Cardiac septum (tissue), 1 donor: ENCODE data around the gene RAMP1. TPM values are rescaled to one million over a fixed set of nuclear protein-coding genes. Genes with fewer than 3 reads are reported as not detected.
"Not testable (repeated sequence)": the region's sequence is repeated elsewhere in the genome, so short reads cannot be mapped to it uniquely, and the experiment has no call there.

Experiments used
- DNase-seq: peaks from one replicate; pipeline ENCODE4 v3.0.0-alpha.2; 2020; ENCODE audit warnings: low spot score
- intact Hi-C: fragments of 100-400 bp; cut with DNase I; formaldehyde crosslinking; loops from one replicate; pipeline ENCODE4 v1.14.0; 2022
- total RNA-seq: library from RNA; stranded (reverse); fragmentation: NEBNext Ultra II Directional; extraction: Animal tissue kit (Norgen Biotek cat#: 25700); gene quantifications from one replicate; pipeline ENCODE4 v1.2.1, GENCODE V29; 2021
- donor health status: DM: no; HTN: no; CAD: no.

The RAMP1 gene
- total RNA-seq, 1 donor from 2014 or later, result 253 TPM

- intact Hi-C loops, result no loop called here
- no peak for DNase-seq
Measured at GRCh38 chr2:237931205-237931721, 71.8 kb downstream of the RAMP1 start.

- no peak for DNase-seq
- intact Hi-C loops, result no loop called here
Measured at GRCh38 chr2:237932731-237933131, 73.3 kb downstream of the RAMP1 start.

GRCh38 chr2:237934186-237934585 is 74.8 kb downstream of the RAMP1 start:
- intact Hi-C loops, result no loop called here
- DNase-seq, result no peak

- intact Hi-C loops, result no loop called here
- DNase-seq, result no peak
Measured at GRCh38 chr2:237935740-237936452, 76.5 kb downstream of the RAMP1 start.

- intact Hi-C loops, result no loop called here
- DNase-seq, result no peak
Measured at GRCh38 chr2:237939251-237939650, 79.8 kb downstream of the RAMP1 start.

GRCh38 chr2:237940828-237941227 is 81.4 kb downstream of the RAMP1 start:
- intact Hi-C loops, result no loop called here
- DNase-seq, result no peak

- DNase-seq, result no peak
- intact Hi-C loops, result no loop called here
Measured at GRCh38 chr2:237941239-237941638, 81.8 kb downstream of the RAMP1 start.

GRCh38 chr2:237942513-237942899 is 83.1 kb downstream of the RAMP1 start:
- DNase-seq, result no peak
- intact Hi-C loops, result no loop called here

GRCh38 chr2:237943395-237944094 is 84.1 kb downstream of the RAMP1 start:
- no peak for DNase-seq
- intact Hi-C loops, result no loop called here

GRCh38 chr2:237944302-237944701 is 84.9 kb downstream of the RAMP1 start:
- no peak for DNase-seq
- intact Hi-C loops, result no loop called here

- DNase-seq, result no peak
- intact Hi-C loops, result no loop called here
Measured at GRCh38 chr2:237946423-237946822, 87.0 kb downstream of the RAMP1 start.

GRCh38 chr2:237951354-237951753 is 91.9 kb downstream of the RAMP1 start:
- intact Hi-C loops, DNase-seq: not testable (repeated sequence)

GRCh38 chr2:237951878-237952277 is 92.5 kb downstream of the RAMP1 start:
- intact Hi-C loops, result no loop called here

GRCh38 chr2:237952851-237953250 is 93.4 kb downstream of the RAMP1 start:
- intact Hi-C loops, result no loop called here
- no peak for DNase-seq

More at GRCh38 chr2:237951878-237952277, 92.5 kb downstream of the RAMP1 start:
- DNase-seq, result no peak

- intact Hi-C loops, result no loop called here
- no peak for DNase-seq
Measured at GRCh38 chr2:237955640-237956401, 96.4 kb downstream of the RAMP1 start.

GRCh38 chr2:237956402-237956736 is 96.9 kb downstream of the RAMP1 start:
- intact Hi-C loops, result no loop called here
- no peak for DNase-seq

- intact Hi-C loops, result no loop called here
- no peak for DNase-seq
Measured at GRCh38 chr2:237961637-237962036, 102.2 kb downstream of the RAMP1 start.
